Skeletal muscle satellite cell (primary cell): ENCODE results near the gene WLS.
"Not testable (repeated sequence)": the region's sequence is repeated elsewhere in the genome, so short reads cannot be mapped to it uniquely, and the experiment has no call there.

Experiments used
- H3K27me3 ChIP-seq: 2 replicates; pipeline ENCODE4 v1.7.0; 2013; ENCODE audit warnings: low read length; ENCODE audit not compliant: control insufficient read depth, insufficient read depth
- H3K36me3 ChIP-seq: 2 replicates; pipeline ENCODE4 v1.7.0; 2013; ENCODE audit warnings: mild to moderate bottlenecking, control low read depth, low read length; ENCODE audit not compliant: insufficient read depth
- H3K4me1 ChIP-seq: 2 replicates; pipeline ENCODE4 v1.7.0; 2013; ENCODE audit warnings: low read length; ENCODE audit not compliant: control insufficient read depth, insufficient read depth
- H3K4me2 ChIP-seq: 2 replicates; pipeline ENCODE4 v1.7.0; 2013; ENCODE audit warnings: mild to moderate bottlenecking, low read length
- H3K4me3 ChIP-seq: 2 replicates; pipeline ENCODE4 v1.7.0; 2013; ENCODE audit warnings: low read length
- H3K9ac ChIP-seq: 2 replicates; pipeline ENCODE4 v1.7.0; 2013; ENCODE audit warnings: mild to moderate bottlenecking, low read depth, low read length, moderate library complexity
- H3K9me3 ChIP-seq: replicated peaks from 2 replicates; pipeline ENCODE4 v1.7.0; 2013; ENCODE audit warnings: mild to moderate bottlenecking, control low read depth, low read length

The WLS gene

GRCh38 chr1:68160935-68161334 is 71.4 kb downstream of the WLS start:
- not testable (repeated sequence) for H3K9me3 ChIP-seq, H3K4me2 ChIP-seq, H3K27me3 ChIP-seq, H3K4me1 ChIP-seq, H3K4me3 ChIP-seq, H3K9ac ChIP-seq
- peaks cover 35% of the 10 kb centered on the region for H3K36me3 ChIP-seq

DNA sequence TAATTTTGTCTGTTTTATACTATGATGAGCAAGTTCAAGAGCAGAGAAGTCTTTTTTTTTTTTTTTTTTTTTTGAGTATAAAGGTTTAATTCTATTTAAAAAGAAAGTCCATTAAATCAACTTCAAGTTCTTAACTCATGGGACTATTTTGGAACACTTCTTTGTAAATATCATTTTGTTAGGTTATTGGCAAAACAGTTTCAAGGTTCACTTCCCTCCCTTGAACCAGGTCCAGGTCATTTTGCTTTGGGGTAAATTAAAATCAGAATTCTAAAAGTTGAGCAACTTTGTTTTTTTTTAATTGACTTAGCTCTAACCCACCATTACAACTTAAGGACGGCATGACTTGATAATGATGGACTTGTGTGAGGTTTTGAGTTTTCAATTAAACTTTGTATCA is 72.3 kb downstream of the WLS start:
- no peak overlapping the region for H3K9ac ChIP-seq
- H3K4me2 ChIP-seq: no peak overlapping the region
- H3K36me3 ChIP-seq: peaks cover 39% of the 10 kb centered on the region

GRCh38 chr1:68158837-68159236 is 73.5 kb downstream of the WLS start:
- H3K36me3 ChIP-seq: peaks cover 43% of the 10 kb centered on the region
- H3K27me3 ChIP-seq: no peaks in the 10 kb centered on the region

More for the DNA sequence above, 72.3 kb downstream of the WLS start:
- no peak overlapping the region for H3K4me3 ChIP-seq
- H3K4me1 ChIP-seq: no peaks in the 10 kb centered on the region
- H3K27me3 ChIP-seq: no peaks in the 10 kb centered on the region
- no peaks in the 10 kb centered on the region for H3K9me3 ChIP-seq

GRCh38 chr1:68157416-68157815 is 74.9 kb downstream of the WLS start:
- Histone ChIP-seq H3K27me3 (no peaks in the 10 kb centered on the region), H3K36me3 (peaks cover 47% of the 10 kb centered on the region), H3K9me3 (no peaks in the 10 kb centered on the region), H3K4me3 (no peak overlapping the region), H3K9ac (no peak overlapping the region), H3K4me1 (no peaks in the 10 kb centered on the region), H3K4me2 (no peak overlapping the region)

More at GRCh38 chr1:68158837-68159236, 73.5 kb downstream of the WLS start:
- no peak overlapping the region for H3K4me3 ChIP-seq
- H3K4me2 ChIP-seq: no peak overlapping the region
- no peaks in the 10 kb centered on the region for H3K4me1 ChIP-seq
- no peaks in the 10 kb centered on the region for H3K9me3 ChIP-seq
- H3K9ac ChIP-seq: no peak overlapping the region

GRCh38 chr1:68151690-68152089 is 80.6 kb downstream of the WLS start:
- no peaks in the 10 kb centered on the region for H3K4me1 ChIP-seq
- H3K36me3 ChIP-seq: peaks cover 59% of the 10 kb centered on the region
- H3K4me3 ChIP-seq: no peak overlapping the region
- H3K9me3 ChIP-seq: no peaks in the 10 kb centered on the region
- no peak overlapping the region for H3K9ac ChIP-seq
- H3K4me2 ChIP-seq: no peak overlapping the region
- H3K27me3 ChIP-seq: no peaks in the 10 kb centered on the region

GRCh38 chr1:68149907-68150306 is 82.4 kb downstream of the WLS start:
- no peak overlapping the region for H3K4me3 ChIP-seq
- H3K27me3 ChIP-seq: no peaks in the 10 kb centered on the region
- H3K9me3 ChIP-seq: no peaks in the 10 kb centered on the region
- peaks cover 64% of the 10 kb centered on the region for H3K36me3 ChIP-seq
- no peaks in the 10 kb centered on the region for H3K4me1 ChIP-seq
- no peak overlapping the region for H3K9ac ChIP-seq
- no peak overlapping the region for H3K4me2 ChIP-seq

- Histone ChIP-seq H3K27me3 (no peaks in the 10 kb centered on the region), H3K4me2 (no peak overlapping the region), H3K4me1 (no peaks in the 10 kb centered on the region), H3K9me3 (no peaks in the 10 kb centered on the region), H3K4me3 (no peak overlapping the region), H3K36me3 (peaks cover 67% of the 10 kb centered on the region), H3K9ac (no peak overlapping the region)
These were observed 83.1 kb downstream of the WLS start for GRCh38 chr1:68149110-68149798.

GRCh38 chr1:68148631-68149030 is 83.7 kb downstream of the WLS start:
- Histone ChIP-seq H3K4me2 (no peak overlapping the region), H3K27me3 (no peaks in the 10 kb centered on the region), H3K36me3 (peaks cover 72% of the 10 kb centered on the region), H3K9ac (no peak overlapping the region), H3K9me3 (no peaks in the 10 kb centered on the region), H3K4me1 (no peaks in the 10 kb centered on the region), H3K4me3 (no peak overlapping the region)

DNA sequence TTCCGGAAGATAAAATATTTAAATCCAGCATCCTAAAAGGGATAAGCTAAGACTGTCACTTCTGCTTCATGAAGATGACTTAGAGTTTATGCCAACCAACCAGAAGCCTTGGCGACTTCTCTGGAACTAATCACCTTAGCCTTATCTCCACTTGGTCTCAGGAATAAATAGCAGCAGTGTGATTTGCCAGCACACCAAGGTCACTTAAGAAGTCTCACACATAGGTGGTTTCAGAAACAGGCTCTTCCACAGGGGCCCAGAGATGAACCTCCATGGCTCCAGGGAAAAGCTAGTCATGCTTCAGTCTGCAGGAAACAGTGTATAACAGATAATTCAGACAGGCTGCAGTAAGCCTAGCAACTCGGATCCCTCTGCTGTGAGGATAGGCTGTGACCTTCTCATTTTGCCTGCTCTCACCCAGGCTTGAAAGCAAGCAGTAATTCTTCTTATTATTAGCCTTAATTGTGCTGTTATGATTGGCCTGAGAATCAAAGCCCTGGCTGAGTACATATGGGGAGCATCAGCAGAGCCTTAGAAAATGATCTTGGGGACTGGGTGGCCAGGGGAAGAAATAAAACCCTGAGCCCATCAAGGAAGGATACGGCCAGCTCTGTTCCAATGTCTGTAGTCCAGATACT is 84.7 kb downstream of the WLS start:
- no peak overlapping the region for H3K4me3 ChIP-seq
- no peaks in the 10 kb centered on the region for H3K9me3 ChIP-seq
- H3K9ac ChIP-seq: no peak overlapping the region
- H3K4me2 ChIP-seq: no peak overlapping the region
- H3K27me3 ChIP-seq: no peaks in the 10 kb centered on the region
- H3K4me1 ChIP-seq: no peaks in the 10 kb centered on the region
- peaks cover 67% of the 10 kb centered on the region for H3K36me3 ChIP-seq

- H3K9me3 ChIP-seq: no peaks in the 10 kb centered on the region
- no peaks in the 10 kb centered on the region for H3K4me1 ChIP-seq
- no peak overlapping the region for H3K9ac ChIP-seq
- peaks cover 57% of the 10 kb centered on the region for H3K36me3 ChIP-seq
- H3K27me3 ChIP-seq: no peaks in the 10 kb centered on the region
- H3K4me3 ChIP-seq: no peak overlapping the region
- H3K4me2 ChIP-seq: no peak overlapping the region
These were observed 86.8 kb downstream of the WLS start for GRCh38 chr1:68145418-68146126.

DNA sequence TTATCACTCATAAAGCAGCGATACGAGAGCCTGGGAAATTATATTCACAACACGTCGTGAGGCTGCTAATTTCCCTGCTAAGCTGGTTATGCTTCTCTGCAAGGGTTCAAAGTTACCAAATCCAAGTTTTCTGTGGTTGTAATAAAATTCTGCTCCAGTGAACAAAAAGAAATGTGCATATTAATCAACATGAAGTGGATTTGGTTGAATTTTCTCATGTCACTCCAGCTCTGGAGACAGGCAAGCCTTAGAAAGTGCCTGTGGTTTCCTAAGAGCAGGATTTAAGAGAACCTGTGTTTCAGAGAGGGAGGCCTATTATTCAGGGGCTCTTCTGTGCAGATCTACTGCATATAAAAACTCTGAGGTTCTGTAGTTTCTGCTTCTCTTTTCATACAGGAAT is 87.5 kb downstream of the WLS start:
- Histone ChIP-seq H3K27me3 (no peaks in the 10 kb centered on the region), H3K4me2 (no peak overlapping the region), H3K9me3 (no peaks in the 10 kb centered on the region), H3K9ac (no peak overlapping the region), H3K4me1 (no peaks in the 10 kb centered on the region), H3K36me3 (peaks cover 58% of the 10 kb centered on the region), H3K4me3 (no peak overlapping the region)
